HG03175 (cell line): ENCODE measurements around the gene FRMD4B.

Experiments
- ATAC-seq: cut with Tn5 transposase; IDR thresholded peaks from one replicate; pipeline ENCODE4 v1.9.1; 2021; ENCODE audit warnings: mild to moderate bottlenecking, moderate library complexity; ENCODE audit not compliant: unreplicated experiment

Gene FRMD4B

DNA sequence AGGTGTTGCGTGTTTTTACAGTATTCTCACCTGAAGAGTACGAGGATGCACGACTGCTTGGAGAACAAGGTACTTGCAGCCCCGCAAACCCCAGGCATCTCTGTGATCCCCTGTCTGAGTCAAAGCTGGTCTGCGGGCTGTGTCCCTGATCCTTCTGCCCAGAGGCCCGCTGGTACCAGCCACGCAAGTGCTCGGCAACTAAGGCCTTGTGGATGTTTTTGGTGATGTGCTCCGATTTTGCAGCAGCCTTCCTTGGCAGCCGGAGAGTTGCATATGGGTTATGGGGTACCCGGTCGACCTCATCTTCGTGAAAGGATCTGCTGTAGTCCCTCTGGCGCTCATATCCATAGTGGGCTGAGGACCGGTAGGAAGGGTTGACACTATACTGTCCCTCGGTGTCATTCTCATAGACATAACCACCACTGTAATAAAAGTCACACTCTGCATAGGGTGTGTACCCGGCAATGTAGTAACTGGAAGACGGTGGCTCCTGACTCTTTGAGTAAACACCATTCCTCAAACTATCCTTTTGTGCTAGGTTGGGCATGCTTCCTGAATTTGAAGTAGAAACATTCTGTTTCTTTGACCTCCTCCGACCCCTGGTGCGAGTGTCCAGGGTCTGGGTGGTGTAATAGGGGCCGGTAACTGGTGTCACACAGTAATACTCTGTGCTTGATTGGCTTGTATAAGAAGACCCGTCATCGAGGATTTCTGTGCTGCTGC, 204.9 kb downstream of the FRMD4B start:
- ATAC-seq: no peak

DNA sequence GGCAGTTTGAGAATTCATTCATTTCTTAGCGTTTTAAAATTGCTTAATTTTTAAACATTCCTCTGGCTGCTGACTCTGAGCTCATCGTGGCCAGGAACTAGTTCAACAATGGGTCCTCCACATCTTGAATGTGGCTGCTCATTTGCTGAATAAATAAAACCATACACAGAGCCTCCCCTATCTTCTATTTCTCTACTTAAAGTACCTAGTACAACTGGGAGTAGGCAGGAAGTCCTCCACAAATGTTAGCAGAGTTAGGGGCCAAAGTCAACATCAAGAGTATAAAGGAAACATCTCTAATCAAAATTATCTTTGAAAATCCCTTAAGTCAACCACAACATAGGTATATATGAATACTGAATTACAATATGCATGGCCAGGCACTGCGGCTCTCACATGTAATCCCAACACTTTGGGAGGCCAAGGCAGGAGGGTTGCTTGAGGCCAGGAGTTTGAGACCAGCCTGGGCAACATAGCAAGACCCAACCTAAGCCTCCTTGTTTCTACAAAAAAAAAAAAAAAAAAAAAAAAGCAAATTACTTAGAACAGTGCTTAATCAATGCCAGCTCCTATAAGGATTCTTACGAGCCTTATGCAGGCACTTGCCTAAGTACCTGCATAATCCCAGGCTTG, 206.0 kb downstream of the FRMD4B start:
- ATAC-seq: no peak

DNA sequence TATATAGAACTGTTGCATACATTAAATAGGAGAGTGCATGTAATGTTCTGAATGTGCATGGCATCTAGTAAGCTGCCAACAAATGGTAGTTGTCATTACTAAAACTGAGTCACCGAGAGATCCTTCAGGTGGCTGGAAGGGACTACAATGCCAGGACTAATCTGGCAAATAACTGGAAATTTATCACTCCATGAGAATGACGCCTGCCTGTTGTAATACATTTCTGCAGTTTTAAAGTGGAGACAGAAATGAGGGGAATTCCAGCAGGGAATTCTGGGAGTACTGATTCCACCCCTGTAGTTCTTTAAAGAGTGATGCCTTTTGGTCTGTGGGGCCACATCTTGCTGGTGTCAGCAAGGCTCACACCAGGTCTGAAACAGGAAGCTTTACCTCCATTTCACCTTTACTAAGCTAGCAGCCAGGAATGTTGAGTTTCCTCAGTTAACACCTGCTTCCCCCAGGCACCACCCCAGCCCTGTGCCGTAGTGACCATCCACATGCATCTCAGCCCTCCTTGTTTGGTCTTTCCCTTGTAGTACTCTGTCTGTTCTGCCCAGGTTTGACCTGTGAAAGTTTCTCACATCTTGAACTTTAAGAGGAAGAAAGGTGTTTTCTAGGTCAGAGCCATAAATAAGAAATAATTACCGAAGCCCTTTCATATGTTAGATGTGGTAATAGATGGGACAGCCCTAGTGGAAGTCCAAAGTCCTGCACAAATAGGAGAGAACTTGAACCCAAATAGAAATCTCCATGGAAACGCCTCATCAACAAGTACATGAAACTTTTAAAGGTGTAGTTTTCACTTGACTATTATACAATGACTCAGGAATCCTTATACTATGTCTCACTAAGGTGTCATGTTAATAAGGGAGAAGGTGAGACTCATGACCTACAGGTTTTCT, 206.8 kb downstream of the FRMD4B start:
- peak; percentile 53 for ATAC-seq

DNA sequence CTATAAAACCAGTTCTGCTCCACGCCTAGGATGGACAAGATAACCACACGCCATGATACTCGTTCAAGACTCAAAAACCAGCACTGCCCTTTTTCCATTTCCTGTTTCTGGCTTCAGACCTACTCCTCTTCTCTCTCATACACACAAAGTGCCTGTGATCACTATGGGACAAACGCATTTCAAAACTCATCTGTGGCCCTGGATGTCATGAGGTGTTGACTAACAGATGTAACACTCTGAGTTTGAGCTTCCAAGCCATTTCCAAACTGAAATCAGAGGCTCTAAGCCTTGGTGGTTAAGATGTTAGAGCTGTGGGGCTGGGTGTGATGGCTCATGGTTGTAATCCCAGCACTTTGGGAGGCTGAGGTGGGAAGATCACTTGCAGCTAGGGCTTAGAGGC, 207.8 kb downstream of the FRMD4B start:
- no peak for ATAC-seq

DNA sequence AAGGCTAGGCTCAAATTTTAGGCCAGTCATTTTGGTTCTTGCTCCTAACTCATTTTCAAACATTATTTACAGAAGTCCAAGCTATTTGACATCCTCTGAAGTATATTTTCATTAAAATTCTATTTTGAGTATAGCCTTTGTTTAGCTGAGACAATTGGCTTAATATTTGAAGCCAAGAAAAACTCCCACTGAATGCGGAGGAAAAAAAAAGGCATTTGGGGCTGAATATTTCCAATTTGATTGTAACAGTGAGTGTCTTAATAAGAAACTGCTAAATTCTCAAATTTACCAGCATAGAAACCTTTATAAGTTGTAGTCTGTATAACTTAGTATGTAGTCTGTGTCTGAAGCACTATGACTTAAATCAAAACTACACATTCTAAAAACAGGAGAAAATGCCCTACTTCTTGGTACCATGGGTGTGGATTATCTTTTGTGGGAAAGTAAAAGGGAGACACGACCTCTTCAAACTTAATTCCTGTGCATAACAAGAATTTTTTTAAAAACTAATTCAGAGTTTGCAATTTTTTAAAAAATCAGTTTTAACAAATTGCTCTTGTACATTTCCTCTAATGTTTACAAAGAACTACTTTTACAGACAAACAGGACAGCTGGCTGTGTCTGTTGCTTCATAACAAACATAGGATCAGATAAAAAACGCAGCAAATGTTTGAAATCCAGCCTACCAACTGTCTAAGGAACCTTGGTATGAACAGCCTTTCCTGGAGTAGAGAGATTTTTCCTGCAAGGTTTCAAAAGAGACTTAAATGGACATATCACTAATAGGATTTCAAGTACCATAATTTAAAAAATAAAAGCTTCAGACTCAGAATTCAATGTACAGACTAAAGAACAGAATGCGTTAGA, 210.8 kb downstream of the FRMD4B start:
- ATAC-seq: no peak

DNA sequence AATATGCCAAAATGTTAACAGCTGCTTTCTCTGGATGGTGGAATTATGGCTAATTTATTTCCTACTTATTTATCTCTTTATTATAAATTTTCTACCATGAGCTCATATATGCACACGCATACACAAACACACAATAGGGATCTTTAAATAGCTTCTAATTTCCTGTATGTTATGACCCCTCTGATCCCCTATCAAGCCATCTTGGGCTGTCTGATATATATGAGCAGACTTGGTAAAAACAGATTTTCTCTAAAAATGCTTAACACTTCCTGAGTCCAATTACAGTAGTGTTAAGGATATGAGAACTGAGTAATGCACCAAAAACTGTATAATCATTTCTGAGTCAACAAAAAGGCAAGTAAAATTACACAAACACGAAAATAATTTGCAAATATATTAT, 211.4 kb downstream of the FRMD4B start:
- ATAC-seq: no peak

DNA sequence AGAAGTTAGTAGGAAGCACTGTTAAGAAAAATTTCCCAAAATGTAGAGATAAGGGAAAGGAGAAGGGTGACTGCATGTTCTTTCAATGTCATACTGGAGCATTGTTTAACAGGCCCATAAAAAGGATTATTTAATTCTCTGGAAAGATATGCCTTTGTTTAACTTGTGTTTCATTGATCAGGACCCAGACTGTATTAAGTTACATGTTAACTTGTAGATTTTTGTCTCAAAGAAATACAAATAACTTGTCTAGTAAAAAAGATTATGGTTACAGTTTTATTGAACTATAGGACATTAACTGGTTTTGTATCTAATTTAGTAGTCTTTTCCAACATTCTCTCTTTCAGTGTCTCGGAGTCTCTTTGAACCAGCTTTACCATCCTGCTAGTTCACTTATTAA, 213.8 kb downstream of the FRMD4B start:
- ATAC-seq: no peak

DNA sequence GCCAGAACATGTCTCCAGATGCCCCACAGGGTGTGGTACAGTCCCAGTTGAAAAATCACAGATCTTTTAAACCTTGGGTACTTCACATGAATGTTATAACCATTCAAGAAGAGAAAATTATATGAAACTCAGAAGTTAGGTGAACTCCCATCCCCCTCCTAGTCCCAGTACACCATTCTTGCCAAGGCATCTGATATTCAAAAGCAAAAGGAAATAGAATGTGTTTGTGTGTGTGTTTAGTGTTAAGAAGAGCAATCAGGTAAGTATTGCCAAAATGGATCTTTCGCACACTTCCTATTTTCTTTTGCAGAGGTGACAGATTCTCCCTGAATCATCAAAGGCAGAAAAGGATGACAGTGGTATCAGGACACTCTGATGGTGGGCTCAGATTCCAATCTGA, 219.4 kb downstream of the FRMD4B start:
- ATAC-seq: no peak

DNA sequence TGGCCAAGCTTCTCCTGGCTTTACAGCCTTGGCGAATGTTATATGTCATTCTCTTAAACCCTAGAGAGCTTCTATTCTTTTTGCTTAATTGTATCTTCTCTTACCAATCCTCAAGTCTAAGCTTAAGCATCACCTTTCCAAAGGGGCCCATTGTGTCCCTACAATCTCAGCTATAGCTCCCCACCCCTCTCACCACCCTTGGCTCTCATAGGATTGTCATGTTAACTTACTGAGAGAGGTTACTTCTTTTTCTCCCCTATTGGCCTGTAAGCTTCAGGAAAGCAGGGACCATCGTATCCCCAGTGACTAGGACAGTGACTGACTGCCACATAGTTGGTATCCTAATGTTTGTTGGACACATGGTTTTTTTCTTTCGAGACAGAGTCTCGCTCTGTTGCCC, 220.1 kb downstream of the FRMD4B start:
- ATAC-seq: no peak

DNA sequence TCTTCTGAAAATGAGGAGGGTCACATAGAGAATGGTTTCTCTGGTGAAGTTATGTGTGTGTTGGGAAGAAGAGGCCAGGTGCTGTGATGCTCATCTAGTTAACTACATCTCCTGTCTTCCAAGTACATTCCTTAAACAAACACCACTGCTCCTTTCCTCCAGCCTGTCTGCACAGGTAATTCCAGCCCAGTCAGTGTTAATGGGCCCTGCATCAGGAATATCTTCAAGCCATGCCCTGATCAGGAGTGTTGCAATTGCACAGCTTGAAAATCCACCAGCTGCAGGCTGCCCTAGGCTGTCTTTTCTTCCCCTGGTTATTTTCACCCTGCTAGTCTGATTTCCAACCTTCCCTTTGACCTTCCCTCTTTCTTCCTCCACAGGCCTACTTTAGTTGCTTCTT, 221.6 kb downstream of the FRMD4B start:
- ATAC-seq: no peak

DNA sequence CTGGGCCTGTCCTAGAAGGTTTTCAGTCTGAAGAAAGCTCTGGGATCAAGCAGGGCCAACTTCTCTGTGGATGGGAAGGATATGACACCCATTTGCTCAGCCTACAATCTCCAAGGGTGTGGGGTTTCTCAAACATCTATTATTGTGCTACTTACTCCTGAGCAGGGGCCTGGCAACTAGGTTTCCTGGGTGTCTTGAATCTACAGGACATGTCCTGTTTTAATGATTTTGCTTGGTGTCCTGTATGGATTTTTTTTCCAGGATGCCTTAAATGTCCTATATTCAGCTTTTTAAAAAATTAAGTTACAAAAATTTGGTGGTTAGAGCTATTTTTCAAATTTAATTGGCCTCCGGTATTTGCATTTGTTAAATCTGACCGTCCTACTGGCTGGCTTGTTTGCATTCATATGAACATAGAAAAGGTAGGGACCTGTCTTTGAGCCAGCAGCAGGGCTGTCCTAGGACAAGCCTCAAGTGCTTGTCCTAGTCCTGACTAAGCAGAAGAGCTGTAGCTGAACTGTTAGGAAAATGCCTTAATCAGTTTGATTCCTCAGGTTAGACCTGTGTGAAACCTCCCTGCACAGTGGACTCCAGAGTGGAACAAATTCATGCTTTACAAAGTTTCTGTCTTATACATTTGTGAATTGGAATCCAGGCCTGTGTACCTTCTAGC, 223.4 kb downstream of the FRMD4B start:
- ATAC-seq: no peak

DNA sequence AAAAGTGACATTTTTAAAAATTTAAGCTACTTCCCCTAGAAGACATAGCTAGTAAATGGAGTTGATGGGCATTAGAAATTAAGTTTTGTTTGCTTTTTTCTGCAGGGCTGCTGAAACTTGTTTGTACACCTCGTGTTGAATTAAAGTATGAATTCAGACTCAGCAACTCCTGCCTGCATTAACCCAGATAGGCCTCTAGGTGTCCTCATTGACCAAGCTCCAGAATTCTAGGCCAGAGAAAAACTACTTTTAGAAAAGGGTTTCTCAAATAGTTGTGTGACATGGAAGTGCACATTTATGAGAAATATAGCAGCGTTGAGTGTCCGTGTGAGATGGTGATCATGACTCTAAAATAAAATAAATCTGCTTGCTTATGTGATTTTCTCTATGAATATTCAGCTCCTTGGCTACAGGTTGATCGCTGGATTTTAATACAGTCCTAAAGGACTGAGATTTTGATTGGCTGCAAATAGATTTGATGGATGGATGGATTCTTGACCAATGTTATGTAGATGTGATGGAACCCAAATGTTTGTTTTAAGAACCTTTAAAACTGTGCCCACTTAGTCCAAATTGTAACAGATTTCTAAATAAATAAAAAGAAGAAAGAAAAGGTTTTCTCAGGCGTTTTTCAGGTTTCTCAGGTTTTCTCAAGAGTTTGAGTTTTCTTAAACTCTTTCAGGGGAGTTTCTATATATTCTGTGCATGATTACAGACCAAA, 224.1 kb downstream of the FRMD4B start:
- ATAC-seq: peak; percentile 65

DNA sequence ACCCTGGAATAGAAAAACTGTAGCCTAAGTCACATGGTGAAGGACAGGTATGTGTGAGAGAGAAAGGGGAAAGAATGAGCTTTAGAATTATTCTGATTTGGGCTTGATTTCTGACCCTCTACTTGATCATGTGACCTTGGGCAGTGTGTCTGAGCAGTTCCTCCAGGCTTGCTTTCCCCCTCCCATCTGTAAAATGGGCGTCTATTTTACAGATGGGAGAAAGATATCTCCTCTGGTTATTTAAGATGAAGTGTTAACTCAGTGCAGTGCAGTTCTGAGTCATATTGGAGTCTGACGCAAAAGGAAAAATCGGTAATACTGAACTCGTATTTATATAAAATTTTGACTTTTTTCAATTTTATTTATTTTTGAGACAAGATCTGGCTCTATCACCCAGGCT, 225.4 kb downstream of the FRMD4B start:
- no peak for ATAC-seq

DNA sequence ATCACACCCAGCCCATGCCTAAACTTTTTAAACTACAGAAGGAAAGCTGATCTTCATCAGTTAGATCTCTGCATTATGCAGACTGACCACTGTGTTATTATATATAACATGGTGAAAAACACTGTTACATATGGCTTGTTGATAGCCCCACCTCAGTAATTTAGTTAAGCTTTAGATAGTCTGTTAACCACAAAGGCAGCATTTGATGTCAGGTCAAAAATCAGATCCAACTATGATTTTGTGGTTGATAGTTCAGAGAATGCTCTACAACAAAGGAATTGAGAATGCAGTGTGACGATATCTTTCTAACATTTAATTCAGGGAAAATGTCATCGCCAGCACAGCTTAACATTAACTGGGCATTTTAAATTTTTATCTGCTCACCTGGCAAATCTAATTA, 225.8 kb downstream of the FRMD4B start:
- ATAC-seq: no peak

DNA sequence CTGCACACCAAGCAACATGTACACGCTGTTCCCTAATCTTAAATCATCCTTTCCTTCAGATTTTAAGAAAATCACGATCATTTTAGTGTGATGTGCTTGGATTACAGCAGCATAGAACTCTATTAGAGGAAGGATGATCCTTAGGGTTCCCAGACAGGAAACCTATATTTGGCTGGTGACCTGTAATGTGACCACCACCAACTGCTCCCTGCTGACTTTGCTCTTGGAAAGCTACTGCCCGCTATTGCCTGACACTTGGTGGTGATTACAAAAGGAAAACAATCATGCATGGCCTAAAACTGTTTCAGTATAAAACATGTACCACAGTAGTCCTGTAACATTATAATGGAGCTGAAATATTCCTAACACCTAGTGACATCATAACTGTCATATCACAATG, 236.3 kb downstream of the FRMD4B start:
- no peak for ATAC-seq

DNA sequence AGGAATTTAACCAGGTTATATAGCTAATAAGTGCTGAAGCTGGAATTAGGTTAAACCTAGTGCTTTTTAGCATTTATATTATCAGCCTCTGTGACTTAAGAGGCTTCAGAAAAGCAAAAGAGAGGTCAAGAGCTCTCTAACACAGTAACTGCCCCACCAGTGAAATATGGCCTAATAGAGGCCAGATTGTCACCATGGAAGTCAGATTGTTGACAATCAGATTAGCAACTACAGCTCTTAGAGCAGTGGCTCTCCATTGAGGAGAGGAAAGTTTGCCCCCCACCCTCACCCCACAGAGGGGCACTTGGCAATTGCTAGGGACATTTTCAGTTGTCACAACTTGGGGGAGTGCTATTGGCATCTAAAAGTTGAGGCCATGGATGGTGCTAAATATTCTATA, 240.2 kb downstream of the FRMD4B start:
- ATAC-seq: no peak

DNA sequence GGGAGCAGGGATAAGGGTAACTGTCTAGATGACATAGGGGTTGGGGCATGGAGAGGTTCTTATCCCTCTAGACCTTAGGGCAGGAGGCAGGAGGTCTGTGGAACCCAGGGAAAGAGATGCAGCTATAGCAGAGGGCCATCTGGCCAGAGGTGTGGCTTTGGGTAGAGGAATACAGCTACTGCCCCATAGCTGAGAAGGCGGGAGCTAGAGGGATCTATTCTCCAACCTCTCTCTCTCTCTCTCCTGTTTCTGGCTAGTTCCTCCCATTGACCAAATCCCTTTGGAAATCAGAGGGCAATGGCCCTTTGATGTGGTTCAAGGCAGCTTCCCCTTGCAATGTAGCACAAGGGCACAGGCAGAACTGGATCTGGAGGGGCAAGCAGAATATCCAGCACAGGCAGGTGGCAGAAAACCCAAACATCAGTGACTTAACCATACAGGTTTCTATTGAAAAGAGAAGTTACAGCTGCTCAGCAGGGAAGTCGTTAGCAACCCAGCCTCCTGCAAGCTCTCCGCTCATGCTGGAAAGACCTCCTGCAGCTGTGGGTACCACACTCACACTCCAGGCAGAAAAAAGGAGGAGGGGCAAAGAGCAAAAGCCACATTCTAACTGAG, 241.2 kb downstream of the FRMD4B start:
- no peak for ATAC-seq

DNA sequence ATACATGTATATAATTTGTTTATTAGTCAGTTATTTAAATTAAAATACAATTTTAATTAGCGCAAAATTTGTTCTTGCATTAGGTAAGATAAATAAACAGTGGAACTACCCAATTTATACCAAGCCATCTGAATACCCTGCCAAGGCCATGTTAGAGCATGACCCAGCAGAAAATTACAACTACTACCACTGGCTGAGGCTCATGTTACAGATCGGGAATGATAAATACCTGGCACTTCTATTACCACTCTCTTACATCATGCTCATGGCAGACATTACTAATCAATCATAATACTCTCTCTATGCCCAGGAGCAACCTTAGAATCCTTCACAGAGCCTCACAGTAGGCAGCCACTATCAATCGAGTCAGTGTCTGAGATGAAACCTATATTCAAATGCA, 242.3 kb downstream of the FRMD4B start:
- no peak for ATAC-seq

DNA sequence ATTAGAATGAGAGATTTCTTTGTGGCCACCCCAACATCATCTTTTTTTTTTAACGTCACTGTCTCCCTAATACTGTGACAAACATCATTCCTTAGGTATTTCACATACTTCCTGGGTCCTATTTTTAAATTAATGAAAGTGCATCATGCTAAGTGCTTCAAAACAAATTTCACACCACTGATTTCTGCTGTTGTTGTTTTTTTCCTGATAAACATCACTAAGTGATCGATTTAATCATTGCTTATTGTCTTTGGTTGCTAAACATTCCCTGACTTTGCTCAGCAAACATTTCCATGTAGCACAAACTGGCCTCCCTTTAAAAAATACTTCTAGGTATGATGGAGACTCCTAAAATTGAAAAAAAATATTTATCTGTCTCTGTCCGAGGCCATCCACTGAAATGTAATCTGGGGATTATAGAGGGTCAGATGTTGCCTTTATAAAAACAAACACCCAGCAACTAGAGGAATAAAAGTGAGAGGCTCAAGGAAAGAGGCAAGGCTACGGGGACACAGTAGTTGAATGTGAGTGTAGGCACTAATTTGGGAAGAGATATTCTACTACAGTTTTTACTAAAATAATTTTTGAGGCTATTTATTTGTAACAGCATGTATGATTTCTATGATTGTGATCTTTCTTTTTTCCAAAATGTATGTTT, 243.0 kb downstream of the FRMD4B start:
- ATAC-seq: no peak
